HEK293 (cell line): ENCODE data around the gene ALDH4A1.

Experiments used
- PRDM10 ChIP-seq: fragments of 450-650 bp; formaldehyde crosslinking; IDR thresholded peaks from 2 replicates; pipeline ENCODE4 v1.5.1; 2016; ENCODE audit warnings: missing biosample characterization, missing genetic modification characterization
- ZNF10 ChIP-seq: fragments of 450-650 bp; formaldehyde crosslinking; IDR thresholded peaks from 2 replicates; pipeline ENCODE4 v1.5.1; 2017; ENCODE audit warnings: missing biosample characterization, missing genetic modification characterization
- ZNF274 ChIP-seq, 2 experiments: fragments of 200-500 bp in 1 of 2; fragments of 450-650 bp in 1 of 2; sonication (Bioruptor generic) in 1 of 2; formaldehyde crosslinking in 1 of 2; IDR thresholded peaks; 2 replicates each; pipeline versions ENCODE4 v1.5.1 to v1.6.1; 2014 to 2016; ENCODE audit warnings: borderline replicate concordance in 1 of 2, inconsistent platforms in 1 of 2, low read length in 1 of 2, missing biosample characterization in 1 of 2, missing genetic modification characterization in 1 of 2
- ZNF280D ChIP-seq: fragments of 450-650 bp; formaldehyde crosslinking; IDR thresholded peaks from 2 replicates; pipeline ENCODE4 v1.5.1; 2016; ENCODE audit warnings: missing biosample characterization, missing genetic modification characterization
- ZNF747 ChIP-seq: fragments of 450-650 bp; formaldehyde crosslinking; IDR thresholded peaks from 2 replicates; pipeline ENCODE4 v1.5.1; 2016; ENCODE audit warnings: missing biosample characterization, missing genetic modification characterization
- ZNF776 ChIP-seq: fragments of 450-650 bp; formaldehyde crosslinking; IDR thresholded peaks from 2 replicates; pipeline ENCODE4 v1.5.0; 2017; ENCODE audit warnings: missing biosample characterization, missing genetic modification characterization, borderline replicate concordance
- TF ChIP-seq, protein P1 (sequence below): fragments of 450-650 bp; formaldehyde crosslinking; IDR thresholded peaks from 2 replicates; pipeline ENCODE4 v1.5.1; 2016; ENCODE audit warnings: missing biosample characterization, missing genetic modification characterization

GRCh38 chr1:18951818-18952391, 49.5 kb upstream of the ALDH4A1 start:
- TF ChIP-seq ZNF747 (no peak), ZNF274 (IDR thresholded peaks at IDR 0.05; ENCODE audit: low read length) (no peak), ZNF274 (tag by site-specific recombination; IDR thresholded peaks at IDR 0.05; ENCODE audit: borderline replicate concordance) (no peak), ZNF10 (tag by site-specific recombination) (no peak), PRDM10 (tag by site-specific recombination) (no peak), ZNF776 (no peak), ZNF280D (tag by site-specific recombination) (no peak)
- TF ChIP-seq, protein P1, sequence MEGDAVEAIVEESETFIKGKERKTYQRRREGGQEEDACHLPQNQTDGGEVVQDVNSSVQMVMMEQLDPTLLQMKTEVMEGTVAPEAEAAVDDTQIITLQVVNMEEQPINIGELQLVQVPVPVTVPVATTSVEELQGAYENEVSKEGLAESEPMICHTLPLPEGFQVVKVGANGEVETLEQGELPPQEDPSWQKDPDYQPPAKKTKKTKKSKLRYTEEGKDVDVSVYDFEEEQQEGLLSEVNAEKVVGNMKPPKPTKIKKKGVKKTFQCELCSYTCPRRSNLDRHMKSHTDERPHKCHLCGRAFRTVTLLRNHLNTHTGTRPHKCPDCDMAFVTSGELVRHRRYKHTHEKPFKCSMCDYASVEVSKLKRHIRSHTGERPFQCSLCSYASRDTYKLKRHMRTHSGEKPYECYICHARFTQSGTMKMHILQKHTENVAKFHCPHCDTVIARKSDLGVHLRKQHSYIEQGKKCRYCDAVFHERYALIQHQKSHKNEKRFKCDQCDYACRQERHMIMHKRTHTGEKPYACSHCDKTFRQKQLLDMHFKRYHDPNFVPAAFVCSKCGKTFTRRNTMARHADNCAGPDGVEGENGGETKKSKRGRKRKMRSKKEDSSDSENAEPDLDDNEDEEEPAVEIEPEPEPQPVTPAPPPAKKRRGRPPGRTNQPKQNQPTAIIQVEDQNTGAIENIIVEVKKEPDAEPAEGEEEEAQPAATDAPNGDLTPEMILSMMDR (tag by site-specific recombination) = no peak
